Measurements from ENCODE around the gene HAS3.
"Not testable (repeated sequence)": the region's sequence is repeated elsewhere in the genome, so short reads cannot be mapped to it uniquely, and the experiment has no call there.

Gene HAS3

DNA sequence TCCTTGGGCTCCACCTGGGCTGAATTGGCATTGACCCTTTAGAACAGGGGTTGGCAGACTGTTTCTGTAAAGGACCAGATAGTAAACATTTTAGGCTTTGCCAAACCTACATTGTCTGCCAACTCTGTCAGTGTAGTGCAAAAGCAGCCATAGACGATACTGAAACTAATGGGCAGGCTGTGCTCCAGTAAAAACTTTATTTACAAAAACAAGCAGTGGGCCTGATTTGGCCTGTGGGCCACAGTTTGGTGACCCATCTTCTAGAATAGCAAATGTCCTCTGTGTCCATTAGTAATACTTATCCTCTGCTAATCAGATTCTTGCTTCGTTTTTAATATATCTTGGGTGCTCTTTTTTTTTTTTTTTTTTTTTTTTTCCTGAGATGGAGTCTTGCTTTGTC, 33.2 kb downstream of the HAS3 start:
- H3K27me3 Mint-ChIP-seq: no peaks in the 10 kb centered on the region
- H3K9me3 Mint-ChIP-seq (ENCODE audit: low read depth): no peaks in the 10 kb centered on the region
- no peak overlapping the region for H3K27ac Mint-ChIP-seq
- peaks cover 31% of the 10 kb centered on the region for H3K4me1 Mint-ChIP-seq (ENCODE audit: low read depth)
- no peak overlapping the region for H3K4me3 Mint-ChIP-seq
- H3K36me3 Mint-ChIP-seq: peaks cover 22% of the 10 kb centered on the region

DNA sequence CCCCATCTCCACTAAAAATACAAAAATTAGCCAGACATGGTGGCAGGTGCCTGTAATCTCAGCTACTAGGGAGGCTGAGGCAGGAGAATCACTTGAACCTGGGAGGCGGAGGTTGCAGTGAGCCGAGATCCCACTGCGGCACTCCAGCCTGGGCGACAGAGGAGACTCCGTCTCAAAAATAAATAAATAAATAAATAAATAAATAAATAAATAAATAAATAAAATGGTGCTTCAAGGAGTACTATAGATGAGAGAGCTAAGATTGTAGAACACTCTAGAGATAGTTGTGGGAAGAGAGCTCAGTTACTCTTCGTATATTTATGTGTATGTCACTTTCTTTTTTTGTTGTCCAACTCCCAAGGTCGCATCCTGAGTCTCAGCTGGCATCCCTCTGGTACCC, 34.0 kb downstream of the HAS3 start:
- not testable (repeated sequence) for H3K9me3 Mint-ChIP-seq (ENCODE audit: low read depth); H3K4me3 Mint-ChIP-seq; H3K27me3 Mint-ChIP-seq; H3K27ac Mint-ChIP-seq
- Mint-ChIP-seq H3K4me1 (ENCODE audit: low read depth) (peaks cover 24% of the 10 kb centered on the region), H3K36me3 (peaks cover 17% of the 10 kb centered on the region)

DNA sequence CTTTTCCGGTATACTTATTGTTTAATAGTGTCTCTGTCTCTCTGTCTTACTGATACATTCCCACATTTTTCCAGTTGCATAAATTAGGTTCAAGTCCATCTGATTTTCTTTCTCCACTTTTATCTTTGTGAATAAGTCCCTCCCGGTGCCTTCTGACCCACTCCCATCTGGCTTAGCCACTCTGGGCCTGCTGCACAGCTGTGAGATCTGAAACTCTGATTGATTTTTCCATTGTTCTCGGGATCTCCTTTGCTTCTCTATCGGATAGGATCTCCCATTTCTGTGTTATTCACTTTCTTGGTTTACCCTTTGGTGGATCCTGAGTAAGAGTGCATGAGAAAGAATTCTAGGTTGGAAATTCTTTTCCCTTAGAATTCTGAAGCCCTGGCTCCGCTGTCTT, 35.6 kb downstream of the HAS3 start:
- Mint-ChIP-seq H3K4me3 (no peak overlapping the region), H3K27ac (no peak overlapping the region), H3K9me3 (ENCODE audit: low read depth) (no peaks in the 10 kb centered on the region), H3K27me3 (no peaks in the 10 kb centered on the region), H3K36me3 (peaks cover 17% of the 10 kb centered on the region), H3K4me1 (ENCODE audit: low read depth) (peaks cover 16% of the 10 kb centered on the region)

DNA sequence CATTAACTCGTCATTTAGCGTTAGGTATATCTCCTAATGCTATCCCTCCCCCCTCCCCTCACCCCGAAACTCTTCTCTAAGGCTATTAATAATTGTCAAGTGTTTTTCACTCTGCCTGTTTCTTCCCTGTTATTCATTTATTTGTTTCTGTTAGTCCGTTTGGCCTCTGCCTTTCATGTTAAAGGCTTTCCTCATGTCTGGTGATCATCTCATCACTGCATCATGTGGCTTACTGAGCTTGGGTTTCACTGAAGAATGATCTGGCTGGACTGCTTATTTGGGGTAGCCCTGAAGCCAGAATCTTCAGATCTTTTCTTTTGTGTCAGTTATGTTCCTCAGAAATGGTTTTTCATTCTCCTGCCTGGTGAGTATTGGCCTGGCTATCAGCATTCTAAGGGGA, 36.5 kb downstream of the HAS3 start:
- H3K4me1 Mint-ChIP-seq (ENCODE audit: low read depth): peaks cover 11% of the 10 kb centered on the region
- H3K9me3 Mint-ChIP-seq (ENCODE audit: low read depth): no peaks in the 10 kb centered on the region
- no peak overlapping the region for H3K4me3 Mint-ChIP-seq
- peaks cover 20% of the 10 kb centered on the region for H3K36me3 Mint-ChIP-seq
- no peak overlapping the region for H3K27ac Mint-ChIP-seq
- H3K27me3 Mint-ChIP-seq: no peaks in the 10 kb centered on the region

DNA sequence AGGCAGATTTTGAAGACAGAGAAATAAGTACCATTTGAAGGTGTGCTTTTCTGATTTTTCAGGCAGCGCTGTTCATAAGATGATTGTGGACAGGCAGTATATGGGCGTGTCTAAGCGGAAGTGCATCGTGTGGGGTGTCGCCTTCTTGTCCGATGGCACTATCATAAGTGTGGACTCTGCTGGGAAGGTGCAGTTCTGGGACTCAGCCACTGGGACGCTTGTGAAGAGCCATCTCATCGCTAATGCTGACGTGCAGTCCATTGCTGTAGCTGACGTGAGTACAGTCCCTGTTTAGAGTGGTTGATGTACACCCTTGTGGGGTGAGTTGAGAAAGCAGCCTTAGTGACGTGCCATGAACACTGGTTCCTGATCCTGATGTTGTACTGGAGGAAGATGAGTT, 37.7 kb downstream of the HAS3 start:
- no peaks in the 10 kb centered on the region for H3K27me3 Mint-ChIP-seq
- peaks cover 17% of the 10 kb centered on the region for H3K36me3 Mint-ChIP-seq
- H3K4me1 Mint-ChIP-seq (ENCODE audit: low read depth): peaks cover 6% of the 10 kb centered on the region
- no peak overlapping the region for H3K4me3 Mint-ChIP-seq
- H3K27ac Mint-ChIP-seq: peak overlapping the region; percentile 7
- H3K9me3 Mint-ChIP-seq (ENCODE audit: low read depth): no peaks in the 10 kb centered on the region

DNA sequence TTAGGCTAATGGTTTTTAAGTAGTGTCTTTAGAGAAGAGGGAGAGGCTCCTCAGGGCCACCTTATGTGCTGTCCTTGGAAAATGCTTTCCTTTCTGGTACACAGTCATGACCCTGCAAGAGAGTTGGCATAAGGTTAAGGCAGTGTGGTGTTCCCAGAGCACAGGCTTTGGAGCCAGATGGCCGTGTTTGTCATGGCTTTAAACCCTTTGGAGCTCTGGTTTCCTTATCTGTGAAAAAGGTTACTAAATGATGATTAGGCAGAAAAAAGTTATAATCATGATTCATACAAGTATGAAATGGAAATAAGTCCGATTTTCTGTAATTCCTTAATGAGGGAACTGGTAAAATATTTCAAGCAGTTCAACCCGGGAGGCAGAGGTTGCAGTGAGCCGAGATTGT, 40.2 kb downstream of the HAS3 start:
- Mint-ChIP-seq H3K4me1 (ENCODE audit: low read depth) (peaks cover 6% of the 10 kb centered on the region), H3K9me3 (ENCODE audit: low read depth) (no peaks in the 10 kb centered on the region), H3K36me3 (peaks cover 13% of the 10 kb centered on the region), H3K4me3 (no peak overlapping the region), H3K27ac (no peak overlapping the region), H3K27me3 (no peaks in the 10 kb centered on the region)

DNA sequence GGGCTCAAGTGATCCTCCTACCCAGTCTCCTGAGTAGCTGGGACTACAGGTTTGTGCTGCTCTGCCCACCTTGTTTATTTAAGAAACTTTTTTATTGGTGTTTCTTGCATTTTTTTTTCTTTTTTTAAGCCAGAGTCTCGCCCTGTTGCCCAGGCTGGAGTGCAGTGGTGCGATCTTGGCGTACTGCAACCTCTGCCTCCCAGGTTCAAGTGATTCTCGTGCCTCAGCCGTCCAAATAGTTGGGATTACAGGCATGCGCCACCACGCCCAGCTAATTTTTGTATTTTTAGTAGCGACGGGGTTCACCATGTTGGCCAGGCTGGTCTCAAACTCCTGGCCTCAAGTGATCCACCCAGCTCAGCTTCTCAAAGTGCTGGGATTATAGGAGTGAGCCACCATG, 44.2 kb downstream of the HAS3 start:
- not testable (repeated sequence) for H3K4me1 Mint-ChIP-seq (ENCODE audit: low read depth); H3K4me3 Mint-ChIP-seq; H3K27me3 Mint-ChIP-seq; H3K27ac Mint-ChIP-seq; H3K9me3 Mint-ChIP-seq (ENCODE audit: low read depth)
- peaks cover 10% of the 10 kb centered on the region for H3K36me3 Mint-ChIP-seq

DNA sequence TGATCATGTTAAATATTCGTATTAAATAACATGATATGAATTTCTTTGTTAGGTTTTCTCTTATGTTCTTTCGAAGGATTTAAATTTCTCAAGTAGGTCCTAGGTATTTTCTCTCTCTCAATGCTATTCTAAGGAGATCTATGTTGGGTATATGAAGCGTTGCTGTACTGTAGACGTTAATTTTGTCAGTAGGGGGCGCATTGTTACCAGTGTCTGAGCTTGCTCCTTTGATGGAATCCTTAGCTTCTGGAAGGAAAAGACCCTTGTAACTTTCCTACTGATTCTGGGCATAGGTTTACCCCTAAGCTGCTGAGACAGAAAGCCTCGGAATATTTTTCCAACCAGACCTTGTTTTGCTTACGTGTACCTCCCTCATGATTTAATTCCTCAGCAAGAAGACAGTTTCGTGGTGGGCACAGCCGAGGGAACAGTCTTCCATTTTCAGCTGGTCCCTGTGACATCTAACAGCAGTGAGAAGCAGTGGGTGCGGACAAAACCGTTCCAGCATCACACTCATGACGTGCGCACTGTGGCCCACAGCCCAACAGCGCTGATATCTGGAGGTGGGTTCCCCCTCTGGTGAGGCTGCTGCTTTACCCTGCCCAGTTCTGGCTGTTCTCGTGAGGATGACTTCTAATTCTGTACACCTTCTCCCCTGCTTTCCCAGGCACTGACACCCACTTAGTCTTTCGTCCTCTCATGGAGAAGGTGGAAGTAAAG, 44.9 kb downstream of the HAS3 start:
- peaks cover 10% of the 10 kb centered on the region for H3K36me3 Mint-ChIP-seq
- H3K4me1 Mint-ChIP-seq (ENCODE audit: low read depth): peaks cover 2% of the 10 kb centered on the region
- no peaks in the 10 kb centered on the region for H3K9me3 Mint-ChIP-seq (ENCODE audit: low read depth)
- H3K27me3 Mint-ChIP-seq: no peaks in the 10 kb centered on the region
- no peak overlapping the region for H3K27ac Mint-ChIP-seq
- no peak overlapping the region for H3K4me3 Mint-ChIP-seq

DNA sequence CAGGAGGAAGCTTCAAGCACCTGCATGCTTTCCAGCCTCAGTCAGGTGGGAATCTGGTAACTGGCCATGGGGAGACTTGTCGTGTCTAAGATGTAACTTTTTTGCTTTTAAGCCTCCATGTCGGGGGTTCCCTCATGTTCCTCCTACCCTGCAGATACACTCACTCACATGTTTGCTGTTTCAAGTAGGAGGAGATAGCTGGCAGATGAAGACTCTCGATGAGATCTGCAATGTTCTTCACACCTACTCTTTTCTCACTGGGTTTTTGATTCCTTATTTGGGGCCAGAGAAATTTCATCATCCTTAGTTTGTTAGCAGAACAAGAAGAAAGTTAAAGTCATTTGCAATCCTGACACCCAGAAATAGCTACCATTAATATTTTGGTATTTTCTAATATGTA, 51.7 kb downstream of the HAS3 start:
- H3K4me3 Mint-ChIP-seq: no peak overlapping the region
- no peak overlapping the region for H3K27ac Mint-ChIP-seq
- no peaks in the 10 kb centered on the region for H3K27me3 Mint-ChIP-seq
- peaks cover 27% of the 10 kb centered on the region for H3K36me3 Mint-ChIP-seq
- peaks cover 12% of the 10 kb centered on the region for H3K4me1 Mint-ChIP-seq (ENCODE audit: low read depth)
- no peaks in the 10 kb centered on the region for H3K9me3 Mint-ChIP-seq (ENCODE audit: low read depth)

DNA sequence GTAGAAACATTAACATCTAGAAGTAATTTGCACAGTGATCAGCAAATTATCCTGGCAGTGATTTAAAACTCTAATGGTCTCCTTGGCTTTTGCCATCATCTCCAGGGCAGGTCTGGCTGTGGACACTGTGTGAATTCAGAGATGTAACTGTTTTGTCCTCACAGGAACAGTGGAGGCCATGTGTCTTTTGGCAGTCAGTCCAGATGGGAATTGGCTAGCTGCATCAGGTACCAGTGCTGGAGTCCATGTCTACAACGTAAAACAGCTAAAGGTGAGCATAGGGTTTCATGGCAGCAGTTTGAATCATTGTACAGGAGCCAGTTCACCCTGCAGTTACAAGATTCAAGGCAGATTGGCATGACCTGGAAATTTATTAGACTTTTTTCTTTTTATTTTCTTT, 54.7 kb downstream of the HAS3 start:
- H3K9me3 Mint-ChIP-seq (ENCODE audit: low read depth): no peaks in the 10 kb centered on the region
- peaks cover 27% of the 10 kb centered on the region for H3K36me3 Mint-ChIP-seq
- H3K27ac Mint-ChIP-seq: no peak overlapping the region
- no peak overlapping the region for H3K4me3 Mint-ChIP-seq
- H3K4me1 Mint-ChIP-seq (ENCODE audit: low read depth): peaks cover 25% of the 10 kb centered on the region
- H3K27me3 Mint-ChIP-seq: no peaks in the 10 kb centered on the region

DNA sequence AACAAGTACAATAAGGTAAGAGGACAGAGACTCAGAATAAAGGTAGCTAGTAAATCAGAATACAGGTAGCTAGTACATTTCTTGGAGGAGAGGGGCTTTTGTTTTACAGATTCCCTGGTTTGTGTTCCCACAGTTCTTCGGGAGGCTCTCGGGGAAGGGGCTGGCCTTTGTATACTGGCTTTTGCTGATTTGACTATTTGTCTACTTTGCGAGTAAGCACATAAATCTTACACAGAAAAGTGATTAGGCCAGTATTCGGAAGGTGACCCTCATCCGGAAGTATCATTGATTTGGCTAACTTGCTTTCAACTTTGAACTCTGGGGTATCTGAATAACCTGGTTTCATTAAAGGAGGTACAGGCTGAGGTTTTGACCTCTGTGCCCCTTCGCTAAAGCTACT, 60.1 kb downstream of the HAS3 start:
- Mint-ChIP-seq H3K36me3 (peaks cover 15% of the 10 kb centered on the region), H3K9me3 (ENCODE audit: low read depth) (no peaks in the 10 kb centered on the region), H3K27ac (peak overlapping the region; percentile 94), H3K4me3 (peak overlapping the region; percentile 81), H3K27me3 (no peaks in the 10 kb centered on the region), H3K4me1 (ENCODE audit: low read depth) (peaks cover 43% of the 10 kb centered on the region)

DNA sequence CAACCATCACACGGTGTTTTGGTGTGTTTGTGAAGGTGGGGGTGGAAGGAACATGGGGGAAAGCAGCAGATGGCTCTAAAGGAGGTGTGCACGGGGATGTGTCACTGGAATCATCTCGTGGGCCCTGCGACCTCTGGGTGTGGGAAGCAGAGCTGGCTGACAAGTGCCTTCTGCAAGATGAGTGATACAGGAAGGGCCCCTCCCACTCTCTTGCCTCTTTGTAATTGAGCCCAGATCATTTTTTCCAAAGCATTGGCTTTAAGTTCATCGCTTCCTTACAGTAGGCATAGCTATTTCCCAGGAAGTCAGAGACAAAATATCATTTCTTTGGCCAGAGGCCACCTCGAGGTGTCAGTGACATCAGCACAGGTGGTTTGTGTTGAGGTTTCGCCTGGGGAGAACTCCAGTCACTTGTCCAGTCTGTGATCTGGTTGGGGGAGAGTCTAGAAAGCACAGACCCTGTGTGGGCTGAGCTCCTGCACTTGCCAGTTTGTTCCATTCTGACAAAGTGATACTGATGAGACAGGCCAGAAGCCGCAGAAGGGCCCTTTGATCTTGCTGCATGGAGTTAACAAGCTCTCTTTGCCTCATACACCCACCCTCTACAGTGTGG, 60.9 kb downstream of the HAS3 start:
- H3K27ac Mint-ChIP-seq: peak overlapping the region; percentile 94
- peaks cover 42% of the 10 kb centered on the region for H3K4me1 Mint-ChIP-seq (ENCODE audit: low read depth)
- no peaks in the 10 kb centered on the region for H3K9me3 Mint-ChIP-seq (ENCODE audit: low read depth)
- H3K36me3 Mint-ChIP-seq: peaks cover 14% of the 10 kb centered on the region
- H3K27me3 Mint-ChIP-seq: no peaks in the 10 kb centered on the region
- H3K4me3 Mint-ChIP-seq: peak overlapping the region; percentile 81

DNA sequence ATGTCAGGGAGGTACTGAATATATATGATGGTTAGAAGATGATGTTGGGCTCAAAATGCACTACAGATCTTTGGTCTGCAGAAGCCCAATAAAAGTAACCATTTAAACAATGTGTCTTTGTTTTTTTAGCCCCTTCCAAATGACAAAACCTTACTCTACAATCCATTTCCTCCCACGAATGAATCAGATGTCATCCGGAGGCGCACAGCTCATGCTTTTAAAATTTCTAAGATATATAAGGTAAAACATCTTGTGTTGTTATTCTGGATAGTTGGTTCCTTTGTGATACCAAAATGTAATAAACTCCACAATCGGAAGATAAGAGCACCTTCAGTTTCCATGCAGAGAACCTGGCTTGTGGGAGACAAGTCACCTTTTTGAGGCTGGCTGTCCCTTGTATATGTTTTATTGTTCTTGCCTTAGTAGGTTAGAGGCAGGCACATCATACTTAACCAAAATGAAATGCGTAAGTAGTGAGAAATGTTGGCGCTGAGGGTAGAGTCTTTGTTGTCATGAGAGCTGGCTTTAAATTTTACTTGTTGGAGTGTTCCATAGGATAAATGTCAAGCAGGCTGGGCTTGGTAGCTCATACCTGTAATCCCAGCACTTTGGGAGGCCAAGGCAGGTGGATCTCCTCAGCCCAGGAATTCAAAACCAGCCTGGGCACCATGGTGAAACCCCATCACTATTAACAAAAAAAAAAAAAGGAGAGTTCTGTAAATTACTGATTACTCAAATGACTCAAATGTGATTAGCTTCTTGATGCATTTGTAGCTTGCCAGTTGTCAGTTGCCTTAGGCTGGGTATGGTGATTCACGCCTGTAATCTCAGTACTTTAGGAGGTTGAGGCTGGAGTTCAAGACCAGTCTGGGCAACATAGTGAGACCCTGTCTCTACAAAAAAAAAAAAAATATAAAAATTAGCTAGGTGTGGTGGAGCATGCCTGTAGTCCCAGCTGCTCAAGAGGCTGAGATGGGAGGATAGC, 61.8 kb downstream of the HAS3 start:
- no peaks in the 10 kb centered on the region for H3K27me3 Mint-ChIP-seq
- H3K4me3 Mint-ChIP-seq: peak overlapping the region; percentile 81
- no peaks in the 10 kb centered on the region for H3K9me3 Mint-ChIP-seq (ENCODE audit: low read depth)
- peak overlapping the region; percentile 94 for H3K27ac Mint-ChIP-seq
- peaks cover 42% of the 10 kb centered on the region for H3K4me1 Mint-ChIP-seq (ENCODE audit: low read depth)
- H3K36me3 Mint-ChIP-seq: peaks cover 14% of the 10 kb centered on the region

All from activated naive CD8-positive, alpha-beta T cell (primary cell).